HG03039 (cell line): ENCODE results near the gene GOLGA8A.
"Not testable (repeated sequence)": the region's sequence is repeated elsewhere in the genome, so short reads cannot be mapped to it uniquely, and the experiment has no call there.

ENCODE experiments used
- ATAC-seq: cut with Tn5 transposase; IDR thresholded peaks from one replicate; pipeline ENCODE4 v1.9.1; 2021; ENCODE audit warnings: mild to moderate bottlenecking, moderate library complexity; ENCODE audit not compliant: unreplicated experiment

Gene GOLGA8A

GRCh38 chr15:34437687-34438086 lies at the start of gene GOLGA8A:
Gene GOLGA8A (minus strand): TSS chr15:34437808. CDS start chr15:34389691, 48,117 bp downstream.
- ATAC-seq: peak; percentile 68

GRCh38 chr15:34483644-34484043 lies 46.0 kb upstream of the GOLGA8A start:
- ATAC-seq: no peak

- ATAC-seq: no peak
These were observed 43.8 kb upstream of the GOLGA8A start for GRCh38 chr15:34481370-34481769.

GRCh38 chr15:34473840-34474239 lies 36.2 kb upstream of the GOLGA8A start:
- ATAC-seq: no peak

- ATAC-seq: no peak
These were observed 35.3 kb upstream of the GOLGA8A start for GRCh38 chr15:34472947-34473346.

GRCh38 chr15:34470892-34471291 lies 33.3 kb upstream of the GOLGA8A start:
- ATAC-seq: no peak

GRCh38 chr15:34470091-34470490 lies 32.5 kb upstream of the GOLGA8A start:
- ATAC-seq: no peak

GRCh38 chr15:34461730-34462129 lies 24.1 kb upstream of the GOLGA8A start:
- no peak for ATAC-seq

- ATAC-seq: no peak
These were observed 22.8 kb upstream of the GOLGA8A start for GRCh38 chr15:34460451-34460850.

GRCh38 chr15:34456658-34457057 lies 19.1 kb upstream of the GOLGA8A start:
- no peak for ATAC-seq

- ATAC-seq: no peak
These were observed 5.3 kb upstream of the GOLGA8A start for GRCh38 chr15:34442891-34443290.

GRCh38 chr15:34439878-34440277 lies 2.3 kb upstream of the GOLGA8A start:
- ATAC-seq: no peak

- ATAC-seq: peak; percentile 47
These were observed 609 bp downstream of the GOLGA8A start for GRCh38 chr15:34436956-34437442.

- no peak for ATAC-seq
These were observed 1.3 kb downstream of the GOLGA8A start for GRCh38 chr15:34436126-34436955.

GRCh38 chr15:34435658-34436057 lies 1.9 kb downstream of the GOLGA8A start:
- ATAC-seq: no peak

- no peak for ATAC-seq
These were observed 2.8 kb downstream of the GOLGA8A start for GRCh38 chr15:34434627-34435305.

- ATAC-seq: not testable (repeated sequence)
These were observed 3.5 kb downstream of the GOLGA8A start for GRCh38 chr15:34433956-34434626.

- not testable (repeated sequence) for ATAC-seq
These were observed 7.0 kb downstream of the GOLGA8A start for GRCh38 chr15:34430642-34431041.

- not testable (repeated sequence) for ATAC-seq
These were observed 14.1 kb downstream of the GOLGA8A start for GRCh38 chr15:34423425-34424090.

- not testable (repeated sequence) for ATAC-seq
These were observed 16.7 kb downstream of the GOLGA8A start for GRCh38 chr15:34420953-34421352.

GRCh38 chr15:34418435-34418834 lies 19.2 kb downstream of the GOLGA8A start:
- not testable (repeated sequence) for ATAC-seq
